ENCODE results near the gene GET4.
A peak's percentile ranks its signal among the peaks of the same experiment; 100 is the strongest.

GET4 gene, protein sequence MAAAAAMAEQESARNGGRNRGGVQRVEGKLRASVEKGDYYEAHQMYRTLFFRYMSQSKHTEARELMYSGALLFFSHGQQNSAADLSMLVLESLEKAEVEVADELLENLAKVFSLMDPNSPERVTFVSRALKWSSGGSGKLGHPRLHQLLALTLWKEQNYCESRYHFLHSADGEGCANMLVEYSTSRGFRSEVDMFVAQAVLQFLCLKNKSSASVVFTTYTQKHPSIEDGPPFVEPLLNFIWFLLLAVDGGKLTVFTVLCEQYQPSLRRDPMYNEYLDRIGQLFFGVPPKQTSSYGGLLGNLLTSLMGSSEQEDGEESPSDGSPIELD

DNA sequence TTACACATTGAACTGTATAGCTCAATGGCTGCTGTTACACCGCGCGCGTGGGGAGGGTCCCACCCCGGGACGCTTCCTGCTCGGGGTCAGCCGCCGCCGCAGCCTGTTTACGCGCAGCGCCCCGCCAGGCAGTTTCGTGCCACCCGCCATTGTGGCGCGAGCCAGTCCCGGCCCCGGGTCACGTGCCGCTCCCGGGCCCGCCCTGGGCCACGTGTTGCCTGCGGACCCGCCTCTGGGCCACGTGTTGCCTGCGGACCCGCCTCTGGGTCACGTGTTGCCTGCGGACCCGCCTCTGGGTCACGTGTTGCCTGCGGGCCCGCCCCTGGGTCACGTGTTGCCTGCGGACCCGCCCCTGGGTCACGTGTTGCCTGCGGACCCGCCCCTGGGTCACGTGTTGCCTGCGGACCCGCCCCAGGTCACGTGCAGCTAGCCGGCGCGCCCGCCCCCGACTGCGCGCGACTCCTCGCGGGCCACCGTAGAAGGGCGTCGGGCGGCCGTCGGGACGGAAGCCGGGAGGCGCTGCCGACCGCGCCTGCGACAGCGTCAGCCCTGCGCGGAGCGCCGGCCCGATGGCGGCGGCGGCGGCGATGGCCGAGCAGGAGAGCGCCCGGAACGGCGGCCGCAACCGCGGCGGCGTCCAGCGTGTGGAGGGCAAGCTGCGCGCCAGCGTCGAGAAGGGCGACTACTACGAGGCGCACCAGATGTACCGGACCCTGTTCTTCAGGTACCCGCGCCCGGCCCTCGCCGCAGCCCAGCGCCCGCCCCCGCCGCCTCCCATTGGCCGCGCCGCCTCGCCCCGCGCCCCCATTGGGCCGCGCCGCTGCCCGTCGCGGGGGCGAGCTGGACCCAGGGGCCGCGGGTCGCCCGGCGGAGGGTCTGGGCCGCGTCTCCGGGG, at the start of gene GET4:
TSS of gene GET4 (plus strand) at position 478 of the 895 bp plus-strand sequence. CDS start at position 570, 92 bp downstream.
- peak; percentile 95 for DNase-seq

DNA sequence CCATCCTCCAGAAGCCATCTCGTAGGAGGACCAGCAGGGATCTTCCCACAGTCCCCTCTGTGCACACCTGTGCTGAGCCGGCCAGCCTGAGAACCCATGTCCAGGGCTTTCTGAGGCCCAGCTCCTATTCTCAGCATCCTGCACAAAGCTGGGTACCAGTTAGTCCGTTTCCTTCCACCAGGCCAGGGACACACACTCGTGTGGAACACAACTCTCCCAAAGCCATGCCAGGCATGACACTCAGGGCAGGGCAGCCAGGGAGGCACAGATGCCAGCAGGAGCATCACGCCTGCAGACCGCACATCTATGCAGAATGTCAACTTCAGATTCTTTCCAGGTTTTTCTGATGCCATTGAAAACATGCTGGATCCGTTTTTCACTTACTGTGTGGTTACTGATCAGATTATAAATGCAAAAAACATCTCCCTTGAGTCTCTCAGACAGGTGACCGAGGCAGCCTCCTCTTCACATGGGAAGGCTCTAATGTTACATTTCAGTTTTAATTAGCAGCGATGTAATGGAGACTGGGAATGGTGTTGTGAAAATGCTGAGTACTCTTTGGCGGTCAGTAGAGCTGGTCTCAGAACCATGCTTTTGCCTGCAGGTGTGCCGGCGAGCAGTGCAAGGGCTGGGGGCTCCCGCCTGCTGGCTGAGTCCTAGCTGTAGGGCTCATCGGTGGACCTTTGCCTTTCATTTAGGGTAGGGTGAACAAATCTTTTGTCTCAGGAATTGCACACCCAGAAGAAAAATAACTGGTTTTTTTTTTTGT, 47.4 kb upstream of the GET4 start:
- DNase-seq = no peak

DNA sequence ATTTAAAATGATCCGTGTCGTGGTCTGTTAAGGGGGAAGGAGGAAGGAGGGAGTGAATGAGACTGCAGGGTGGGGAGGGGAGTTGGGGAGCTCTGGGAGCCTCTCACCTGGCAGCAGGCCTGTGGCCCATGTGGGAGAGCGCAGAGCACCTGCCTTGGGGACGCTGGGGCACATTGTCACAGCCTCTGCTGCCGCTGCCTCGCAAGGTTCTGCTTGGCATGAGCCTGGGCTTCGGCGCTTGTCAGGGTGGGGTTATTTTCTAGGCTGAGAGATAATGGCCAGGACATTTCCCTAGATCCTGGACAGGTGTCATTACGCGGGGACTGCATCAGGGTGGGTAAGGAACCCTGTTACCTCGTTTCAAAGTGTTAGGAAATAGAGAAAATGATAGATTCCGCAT, 46.3 kb upstream of the GET4 start:
- DNase-seq = no peak

DNA sequence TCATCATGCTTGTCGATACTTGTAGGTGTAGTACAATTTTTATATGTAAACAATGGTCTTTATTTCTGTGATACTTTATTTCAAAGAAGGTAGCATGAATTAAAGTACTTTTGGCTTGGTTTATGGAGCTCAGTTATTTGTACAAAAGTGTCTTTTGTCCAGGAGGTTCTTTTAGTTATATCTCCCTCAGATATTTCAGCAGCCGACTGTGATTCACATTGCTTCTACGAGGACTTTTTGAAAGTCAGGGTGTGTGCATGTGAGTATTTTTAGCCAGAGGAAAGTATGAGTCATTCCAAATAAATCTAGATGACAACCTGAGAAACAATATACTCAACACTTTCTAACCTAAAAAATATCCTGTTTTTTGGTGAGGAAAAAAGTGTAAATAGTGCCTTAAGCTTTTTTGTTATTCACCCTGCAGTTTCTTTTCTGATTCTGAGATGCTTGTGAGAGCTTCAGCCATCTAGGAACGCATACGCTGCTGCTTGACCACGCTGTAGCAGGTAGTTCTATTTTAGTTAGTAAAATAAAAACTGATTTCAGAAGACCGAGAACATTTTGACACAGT, 44.7 kb upstream of the GET4 start:
- DNase-seq = no peak

DNA sequence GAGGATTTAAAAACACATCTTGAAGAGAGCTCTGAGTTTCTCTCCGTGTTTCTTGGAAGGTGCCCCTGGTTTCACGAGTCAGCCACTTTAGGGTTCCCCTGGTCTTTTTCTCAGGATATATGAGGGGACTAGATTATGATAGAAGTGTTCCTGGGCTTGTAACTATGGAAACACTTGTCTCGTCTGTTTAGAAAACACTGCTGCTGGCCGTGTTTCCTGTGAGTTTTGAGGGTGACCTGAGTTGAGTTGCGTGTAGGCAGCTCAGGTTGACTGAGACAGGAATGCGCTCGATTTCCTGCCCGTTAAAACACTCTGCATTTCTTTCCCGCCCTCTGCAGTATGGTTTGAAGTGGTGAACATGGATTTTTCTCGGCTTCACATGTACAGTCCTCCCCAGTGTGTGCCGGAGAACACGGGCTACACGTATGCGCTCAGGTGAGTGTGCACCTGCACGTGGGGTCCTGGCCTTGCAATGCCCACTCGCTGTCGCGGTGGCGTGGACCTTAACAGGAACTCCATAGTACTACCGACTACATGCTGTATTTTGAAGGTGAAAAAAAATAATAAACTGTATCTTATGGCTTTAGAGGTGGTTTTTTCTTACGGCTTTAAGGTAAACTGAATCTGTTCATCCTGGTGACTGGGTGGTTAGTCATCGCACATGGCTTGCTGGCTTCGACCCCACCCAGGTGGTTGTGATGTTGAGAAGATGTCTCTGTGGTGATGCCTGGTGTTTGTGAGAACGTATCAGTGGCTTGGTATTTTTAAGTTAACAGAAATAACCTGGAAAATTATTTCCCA, 44.0 kb upstream of the GET4 start, which contains the start of gene SUN1:
TSS of gene SUN1 (plus strand) at position 310 of the 801 bp plus-strand sequence. CDS start at position 359, 49 bp downstream.
- DNase-seq = no peak

DNA sequence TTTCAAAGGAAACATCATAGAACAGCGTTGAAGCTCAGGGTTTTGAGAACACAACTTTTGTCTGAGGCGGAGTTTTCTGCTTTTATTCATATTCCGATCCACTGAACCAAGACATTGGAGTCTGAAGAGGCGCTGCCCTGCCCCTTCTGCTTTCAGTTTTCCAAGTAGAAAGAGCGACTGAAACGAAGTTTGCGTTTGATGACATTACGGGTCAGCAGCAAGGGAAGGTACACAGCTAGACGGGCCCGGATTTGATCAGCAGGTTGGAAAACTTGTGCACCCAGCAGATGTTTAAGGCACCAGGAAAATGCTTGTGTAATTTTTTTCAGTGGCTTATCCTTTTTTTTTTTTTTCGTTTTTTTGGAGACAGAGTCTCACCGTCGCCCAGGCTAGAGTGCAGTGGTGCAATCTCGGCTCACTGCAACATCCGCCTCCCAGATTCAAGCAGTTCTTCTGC, 43.4 kb upstream of the GET4 start:
- DNase-seq = no peak

DNA sequence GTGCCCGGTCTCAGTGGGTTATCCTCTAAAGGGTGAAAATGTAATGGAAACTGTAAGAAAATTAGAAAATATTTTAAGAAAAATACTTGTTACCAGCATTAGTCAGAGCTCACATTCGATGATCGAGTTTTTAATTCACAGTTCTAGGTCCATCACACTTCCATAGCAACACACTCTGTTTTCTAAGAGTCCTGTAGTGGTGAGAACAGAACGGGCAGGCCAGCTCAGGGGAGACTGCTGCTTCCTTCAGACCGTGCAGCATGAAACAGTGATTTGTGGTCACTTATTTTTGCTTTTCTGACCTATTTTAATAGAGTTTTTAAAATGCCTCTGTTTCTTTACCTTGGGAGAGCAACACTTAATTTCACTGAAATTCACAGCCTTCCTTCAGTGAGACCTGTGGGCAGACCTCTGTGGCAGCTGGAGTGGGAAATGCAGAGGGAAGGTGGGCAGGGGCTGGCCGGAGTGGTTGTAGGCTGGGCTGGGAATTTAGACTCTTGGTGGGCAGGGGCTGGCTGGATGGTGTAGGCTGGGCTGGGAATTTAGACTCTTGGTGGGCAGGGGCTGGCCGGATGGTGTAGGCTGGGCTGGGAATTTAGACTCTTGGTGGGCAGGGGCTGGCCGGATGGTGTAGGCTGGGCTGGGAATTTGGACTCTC, 42.6 kb upstream of the GET4 start:
- DNase-seq = no peak

DNA sequence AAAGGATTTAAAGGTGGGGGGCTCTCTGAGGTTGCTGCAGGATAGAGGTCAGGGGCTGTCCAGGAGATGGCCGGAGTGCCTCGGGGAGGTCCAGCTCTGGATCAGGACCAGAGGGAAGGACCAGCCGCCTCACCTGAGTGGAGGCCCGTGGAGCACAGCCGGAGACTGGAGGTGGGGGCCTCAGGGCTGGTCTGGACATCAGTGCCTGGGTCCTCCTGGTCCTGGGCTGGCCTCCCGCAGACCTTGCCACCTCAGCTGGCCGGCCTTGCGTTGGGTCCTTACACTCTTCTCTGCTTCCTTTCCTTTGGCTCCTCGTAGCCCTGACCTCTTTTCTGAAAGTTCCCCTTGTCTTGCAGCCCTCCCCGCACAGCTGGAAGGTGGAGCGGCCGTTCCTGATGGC, 42.1 kb upstream of the GET4 start:
- no peak for DNase-seq

DNA sequence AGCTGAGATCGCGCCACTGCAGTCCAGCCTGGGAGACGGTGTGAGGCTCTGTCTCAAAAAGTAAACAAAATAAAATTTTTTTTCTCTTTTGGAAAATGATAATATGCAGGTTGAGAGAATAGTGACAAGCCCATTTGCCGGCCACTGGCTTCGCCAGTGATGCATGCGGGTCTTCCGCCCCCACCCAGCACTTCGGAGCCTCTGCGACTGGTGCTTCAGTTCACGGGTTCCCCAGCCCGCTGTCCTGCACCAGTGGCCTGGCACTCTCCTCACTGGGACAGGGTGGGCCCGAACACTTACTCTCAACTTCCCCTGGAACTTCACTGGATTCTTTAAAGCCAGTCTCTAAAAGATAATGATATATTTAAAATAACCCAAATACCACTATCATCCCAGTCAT, 41.3 kb upstream of the GET4 start:
- no peak for DNase-seq

DNA sequence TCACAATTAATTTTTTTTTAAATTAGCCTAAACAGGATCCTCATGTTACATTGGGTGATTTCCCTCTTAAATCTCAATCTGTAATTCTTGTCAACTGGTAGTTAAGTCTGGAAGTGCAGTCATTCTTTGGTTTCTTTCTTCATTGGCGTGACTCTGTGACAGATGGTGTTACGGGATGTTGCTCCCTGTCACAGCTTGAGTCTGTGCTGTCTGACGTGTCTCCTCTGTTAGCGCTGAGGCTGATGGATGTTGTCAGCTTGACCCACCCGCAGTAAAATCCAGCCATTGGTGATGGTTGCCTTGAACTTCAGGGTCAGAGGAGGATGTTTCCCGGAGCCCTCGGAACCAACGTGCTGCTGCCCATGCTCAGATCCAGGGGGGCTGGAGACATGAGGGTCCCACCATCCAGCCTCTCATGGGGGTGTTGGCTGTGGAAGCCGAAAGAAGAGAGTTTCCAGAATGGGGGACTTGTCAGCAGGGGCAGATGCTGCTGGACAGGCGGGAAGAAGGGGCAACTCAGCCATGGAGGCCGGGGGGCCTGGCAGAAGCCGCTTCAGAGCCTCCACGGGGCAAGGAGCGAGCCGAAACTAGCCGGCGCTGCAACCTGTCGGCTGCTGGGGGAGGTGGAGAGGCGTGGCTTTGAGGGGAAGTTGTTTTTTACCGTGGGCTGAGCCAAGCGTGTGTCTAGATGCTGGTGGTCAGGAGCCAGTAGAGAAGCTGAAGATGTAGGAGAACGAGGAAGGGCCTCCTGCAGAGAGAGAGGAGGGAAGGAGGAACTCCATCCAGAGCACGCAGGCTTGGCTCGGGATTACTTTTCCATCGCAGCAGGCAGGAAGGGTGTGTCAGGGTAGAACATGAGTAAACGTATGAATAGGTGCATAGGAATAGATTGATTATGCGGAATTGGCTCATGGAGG, 40.6 kb upstream of the GET4 start:
- DNase-seq = no peak

DNA sequence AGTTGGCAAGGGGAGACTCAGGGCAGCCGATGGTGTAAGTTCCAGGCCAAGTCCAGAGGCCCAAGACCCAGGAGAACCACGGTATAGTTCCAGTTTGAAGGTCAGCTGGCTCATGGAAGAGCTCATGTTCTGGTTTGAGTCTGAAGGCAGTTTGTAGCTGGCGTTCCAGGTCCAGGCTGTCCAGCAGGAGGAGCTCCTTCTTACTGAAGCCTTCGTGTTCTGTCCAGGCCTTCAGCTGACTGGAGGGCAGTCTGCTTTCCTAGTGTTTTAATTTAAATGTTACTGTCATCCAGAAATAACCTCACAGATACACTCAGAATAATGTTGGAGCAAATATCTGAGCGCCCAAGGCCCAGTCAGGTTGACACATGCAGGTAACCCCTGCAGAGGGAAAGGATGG, 39.9 kb upstream of the GET4 start:
- no peak for DNase-seq

DNA sequence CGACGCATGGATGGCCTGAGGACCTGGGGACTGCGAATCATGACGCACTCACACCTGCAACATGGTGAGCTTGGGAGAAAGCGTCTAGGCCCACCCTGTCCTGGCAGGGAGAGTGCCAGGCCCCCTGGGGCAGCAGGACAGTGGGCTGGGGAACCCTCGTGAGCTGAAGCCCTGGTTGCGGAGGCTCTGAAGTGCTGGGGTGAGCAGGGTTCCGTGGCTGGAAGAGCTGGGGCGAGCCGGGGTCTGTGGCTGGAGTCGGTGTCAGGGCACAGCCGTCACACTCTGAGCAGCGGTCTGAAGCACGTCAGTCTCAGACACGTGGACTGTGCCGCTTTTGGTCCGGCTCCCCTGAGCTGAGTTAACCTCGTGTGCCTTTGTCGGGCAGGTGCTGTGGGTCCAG, 39.4 kb upstream of the GET4 start:
- no peak for DNase-seq

DNA sequence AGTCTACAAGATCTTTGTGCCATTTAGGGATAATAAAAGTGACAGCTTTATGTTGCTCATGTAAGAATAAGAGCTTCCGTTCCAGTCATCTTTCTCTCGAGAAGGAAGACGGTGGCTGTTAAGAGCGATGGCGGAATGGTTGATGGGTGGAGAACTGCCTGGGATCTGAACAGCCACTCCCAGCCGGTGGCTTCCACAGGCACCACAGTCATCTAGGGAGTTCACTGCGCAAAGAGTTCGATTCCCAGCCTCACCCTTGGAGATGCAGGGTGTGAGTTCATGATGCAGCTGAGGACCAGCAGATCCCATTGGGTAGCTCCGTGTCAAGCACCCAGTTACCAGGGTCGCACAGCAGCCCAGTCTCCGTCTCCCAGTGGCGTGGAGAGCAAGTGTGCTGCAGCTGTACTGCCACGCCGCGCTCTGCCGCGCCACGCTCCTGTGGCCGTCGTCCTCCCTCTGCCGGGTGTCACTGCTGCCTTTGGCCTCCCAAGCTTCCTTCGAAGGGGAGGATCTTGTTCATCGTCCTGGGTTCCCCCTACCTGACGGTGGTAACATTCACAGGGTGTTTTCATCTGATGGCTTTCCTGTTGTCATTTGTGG, 36.3 kb upstream of the GET4 start:
- no peak for DNase-seq

DNA sequence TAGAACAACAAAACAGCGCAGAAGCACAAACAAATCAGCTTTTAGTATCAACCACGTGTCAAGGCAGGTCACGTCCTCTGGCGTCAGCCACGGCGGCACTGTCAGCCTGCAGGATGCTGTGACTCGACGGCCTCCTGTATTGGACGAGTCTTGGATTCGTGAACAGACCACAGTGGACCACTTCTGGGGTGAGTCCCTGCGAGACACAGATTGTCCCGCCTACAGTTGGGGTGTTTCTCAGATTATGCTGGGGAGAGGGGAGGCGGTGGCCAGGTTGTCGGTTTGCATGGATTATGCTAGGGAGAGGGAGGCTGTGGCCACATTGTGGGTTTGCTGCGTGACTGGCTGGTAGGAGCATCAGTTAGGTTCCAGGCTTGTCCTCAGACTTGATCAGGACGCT, 34.4 kb upstream of the GET4 start:
- no peak for DNase-seq

DNA sequence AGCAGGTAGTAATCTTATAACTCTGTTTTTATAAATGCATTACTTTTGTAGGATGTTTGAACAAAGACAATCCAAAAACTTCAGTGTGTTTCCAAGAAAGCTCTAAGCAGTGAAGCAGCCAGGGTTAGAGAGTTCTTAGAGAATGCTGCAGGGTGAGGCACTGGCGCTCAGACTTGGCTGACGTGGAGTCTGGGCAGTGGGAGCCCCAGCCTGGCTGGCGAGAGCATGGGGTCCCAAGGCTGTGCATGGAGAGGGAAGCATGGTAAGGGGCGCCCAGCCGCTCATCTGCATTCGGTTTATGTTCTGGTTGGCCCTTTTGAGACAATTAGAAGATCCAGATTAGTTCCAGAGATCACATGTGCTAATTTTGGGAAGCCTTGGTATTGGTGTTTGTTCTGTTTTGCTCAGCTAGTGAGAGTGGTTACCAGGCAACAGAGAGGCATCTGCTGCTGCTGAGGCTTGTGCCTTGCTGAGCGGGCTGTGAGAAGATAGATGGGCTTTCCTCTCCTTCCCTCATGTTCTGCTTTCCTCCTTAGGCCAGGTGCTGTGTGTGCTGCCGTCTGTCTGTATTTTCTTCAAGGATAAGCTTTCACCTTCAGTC, 33.8 kb upstream of the GET4 start:
- DNase-seq = no peak

DNA sequence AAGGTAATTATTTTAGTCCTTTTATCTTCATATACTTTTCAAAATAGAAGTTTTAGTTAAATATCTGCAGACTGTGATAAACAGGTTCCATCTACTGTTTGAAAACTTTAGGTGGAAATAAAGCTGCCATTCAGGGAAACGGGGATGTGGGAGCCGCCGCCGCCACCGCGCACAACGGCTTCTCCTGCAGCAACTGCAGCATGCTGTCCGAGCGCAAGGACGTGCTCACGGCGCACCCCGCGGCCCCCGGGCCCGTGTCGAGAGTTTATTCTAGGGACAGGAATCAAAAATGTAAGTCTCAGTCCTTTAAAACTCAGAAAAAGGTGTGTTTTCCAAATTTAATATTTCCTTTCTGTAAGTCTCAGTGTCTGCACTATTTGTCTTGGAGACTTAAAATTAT, 33.1 kb upstream of the GET4 start:
- DNase-seq = no peak

DNA sequence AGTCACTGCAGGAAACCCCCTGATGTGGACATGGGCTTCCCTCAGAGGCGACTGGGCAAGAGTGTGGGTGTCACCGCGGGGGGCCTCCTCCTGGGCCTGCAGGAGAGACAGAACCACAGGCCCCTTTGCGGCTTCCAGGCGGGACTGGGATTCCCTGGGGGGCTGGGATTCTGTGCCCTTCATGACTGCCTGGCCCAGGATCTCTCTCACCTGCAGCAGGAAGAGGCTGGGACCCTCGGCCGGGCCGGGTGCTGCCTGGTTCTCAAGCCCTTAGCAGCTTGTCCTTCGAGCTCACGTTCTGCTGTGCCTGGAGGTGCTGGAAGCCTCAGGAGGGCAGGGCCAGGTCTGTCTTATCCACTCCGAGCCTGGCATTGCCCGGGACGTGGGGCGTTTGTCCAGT, 32.3 kb upstream of the GET4 start:
- DNase-seq = no peak

DNA sequence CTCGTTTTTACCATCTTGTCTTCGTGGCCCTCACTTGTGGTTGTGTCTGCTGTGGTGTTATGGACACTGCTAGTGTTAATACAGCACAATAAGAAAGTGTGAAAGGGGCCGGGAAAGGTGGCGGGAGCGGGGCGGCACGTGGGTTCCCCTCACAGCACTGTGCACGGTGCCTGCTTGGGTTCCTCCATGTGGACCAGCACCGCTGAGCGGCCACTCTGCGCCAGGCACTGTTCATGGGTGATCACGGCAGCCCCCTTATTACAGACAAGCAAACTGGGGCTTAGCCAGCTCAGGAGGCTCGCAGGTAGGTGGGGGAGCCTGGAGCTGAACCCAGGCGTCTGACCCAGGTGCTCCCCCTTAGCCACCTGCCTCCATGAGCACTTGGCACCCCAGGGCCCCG, 31.8 kb upstream of the GET4 start:
- no peak for DNase-seq

DNA sequence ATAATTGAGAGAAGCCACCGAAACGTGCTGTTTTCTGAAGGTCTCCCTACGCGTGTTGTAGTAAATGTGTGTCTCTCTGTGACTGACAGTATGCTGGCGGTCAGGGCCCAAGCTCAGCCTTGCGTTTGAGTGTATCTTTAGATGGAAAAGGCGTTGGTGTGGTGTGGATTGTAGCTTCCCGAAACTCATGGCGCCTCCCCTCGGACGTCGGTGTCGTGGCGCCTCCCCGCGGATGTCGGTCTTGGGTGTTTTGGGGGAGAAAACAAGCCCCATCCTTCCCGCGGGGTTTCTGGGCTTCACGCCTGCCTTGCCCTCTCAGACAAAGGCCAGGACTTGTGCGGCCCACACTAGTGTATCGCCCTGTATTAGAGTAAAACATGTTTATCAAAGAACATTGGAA, 31.3 kb upstream of the GET4 start:
- DNase-seq = no peak

DNA sequence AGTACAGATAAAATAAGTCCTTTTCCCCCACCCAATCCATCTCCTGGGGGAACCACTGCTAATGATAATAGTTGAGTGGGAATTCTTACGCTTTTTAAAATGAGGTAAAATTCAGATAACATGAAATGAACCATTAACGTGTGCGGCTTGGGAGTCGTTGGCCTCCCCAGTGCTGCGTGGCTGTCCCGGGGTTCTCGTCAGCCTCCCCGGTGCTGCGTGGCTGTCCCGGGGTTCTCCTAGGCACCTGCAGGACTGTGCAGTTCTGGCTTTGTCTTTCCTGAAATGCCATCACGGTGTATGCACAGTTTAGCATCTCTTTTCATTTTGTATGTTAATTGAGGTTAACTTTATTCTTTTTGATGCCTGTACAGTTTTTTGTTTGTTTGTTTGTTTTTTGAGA, 30.6 kb upstream of the GET4 start:
- no peak for DNase-seq

Measured in NK-92 treated with Interleukin-12 subunit alpha and Interleukin-12 subunit beta, amount 100 ng/mL, for 24 hours (cell line).